HEK293 (cell line): ENCODE data around the gene CYP4F11.

Experiments used
- CTCF ChIA-PET: fragments of 350-600 bp; formaldehyde crosslinking; extraction: SDS; loops from one replicate; lab custom pipeline; 2021; ENCODE audit warnings: antibody characterized with exemption; lab: Yijun Ruan, JAX
- POLR2A ChIA-PET: fragments of 300-600 bp; formaldehyde crosslinking; extraction: SDS; loops from one replicate; lab custom pipeline; 2020; ENCODE audit warnings: antibody characterized with exemption, inconsistent platforms; lab: Yijun Ruan, JAX
- H3K27ac ChIP-seq: fragments of 200-500 bp; sonication (Bioruptor generic); 2 replicates; pipeline ENCODE4 v1.5.1; 2014; ENCODE audit warnings: low read depth, low read length, control low read depth, inconsistent platforms; ENCODE audit errors: extremely low read depth
- H3K36me3 ChIP-seq, 2 experiments: fragments of 200-500 bp in 1 of 2; sonication (Bioruptor generic) in 1 of 2; 1 replicate in 1 of 2; 2 replicates in 1 of 2; pipeline ENCODE4 v1.5.1; 2014 to 2017; ENCODE audit warnings: inconsistent platforms in 2 of 2, low read length in 2 of 2; ENCODE audit not compliant: control insufficient read depth in 2 of 2, insufficient read depth in 1 of 2
- H3K4me1 ChIP-seq: fragments of 200-500 bp; sonication (Bioruptor generic); 2 replicates; pipeline ENCODE4 v1.5.1; 2014; ENCODE audit warnings: mild to moderate bottlenecking, low read length, inconsistent platforms; ENCODE audit not compliant: control insufficient read depth, insufficient read depth
- H3K4me3 ChIP-seq: 2 replicates; pipeline ENCODE4 v1.5.1; 2011; ENCODE audit warnings: low read depth, mild to moderate bottlenecking, control low read depth, low read length, moderate library complexity
- H3K9me3 ChIP-seq: fragments of 200-500 bp; sonication (Bioruptor generic); 2 replicates; pipeline ENCODE4 v1.5.1; 2014; ENCODE audit warnings: low read depth, low read length, inconsistent platforms; ENCODE audit not compliant: control insufficient read depth, insufficient read depth
- EGR2 ChIP-seq: fragments of 450-650 bp; formaldehyde crosslinking; IDR thresholded peaks from 2 replicates; pipeline ENCODE4 v1.5.1; 2016; ENCODE audit warnings: low read depth, missing biosample characterization, missing genetic modification characterization
- HIC1 ChIP-seq: fragments of 450-650 bp; formaldehyde crosslinking; IDR thresholded peaks from 2 replicates; pipeline ENCODE4 v1.5.1; 2016; ENCODE audit warnings: missing biosample characterization, missing genetic modification characterization
- HOXC10 ChIP-seq: sonication (generic); formaldehyde crosslinking; IDR thresholded peaks from 2 replicates; pipeline ENCODE4 v1.8.1; 2023; ENCODE audit warnings: mild to moderate bottlenecking, missing genetic modification reagents
- KLF8 ChIP-seq: fragments of 450-650 bp; formaldehyde crosslinking; IDR thresholded peaks from 2 replicates; pipeline ENCODE4 v1.5.1; 2016; ENCODE audit warnings: missing biosample characterization, missing genetic modification characterization
- PBX3 ChIP-seq: sonication (generic); formaldehyde crosslinking; IDR thresholded peaks from 2 replicates; pipeline ENCODE4 v1.8.1; 2022; ENCODE audit warnings: mild to moderate bottlenecking, moderate library complexity, missing genetic modification reagents
- RBAK ChIP-seq: fragments of 450-650 bp; formaldehyde crosslinking; IDR thresholded peaks from 2 replicates; pipeline ENCODE4 v1.5.1; 2016; ENCODE audit warnings: missing biosample characterization, missing genetic modification characterization
- SETDB1 ChIP-seq: IDR thresholded peaks from one replicate; pipeline ENCODE4 v1.6.1; 2017; ENCODE audit warnings: mild to moderate bottlenecking, low read length, moderate library complexity, mixed read lengths; ENCODE audit not compliant: insufficient read length
- SP2 ChIP-seq: fragments of 450-650 bp; formaldehyde crosslinking; IDR thresholded peaks from 2 replicates; pipeline ENCODE4 v1.5.1; 2016; ENCODE audit warnings: missing biosample characterization, missing genetic modification characterization
- TSHZ1 ChIP-seq: fragments of 450-650 bp; formaldehyde crosslinking; IDR thresholded peaks from 2 replicates; pipeline ENCODE4 v1.5.1; 2016; ENCODE audit warnings: missing biosample characterization, missing genetic modification characterization, borderline replicate concordance
- ZBTB20 ChIP-seq: fragments of 450-650 bp; formaldehyde crosslinking; IDR thresholded peaks from 2 replicates; pipeline ENCODE4 v1.5.1; 2016; ENCODE audit warnings: missing biosample characterization, missing genetic modification characterization
- ZBTB26 ChIP-seq: fragments of 450-650 bp; formaldehyde crosslinking; optimal IDR thresholded peaks from 2 replicates; pipeline ENCODE3; 2016; ENCODE audit warnings: missing biosample characterization, mild to moderate bottlenecking, missing genetic modification characterization
- ZBTB6 ChIP-seq: fragments of 450-650 bp; formaldehyde crosslinking; IDR thresholded peaks from 2 replicates; pipeline ENCODE4 v1.5.1; 2017; ENCODE audit warnings: missing biosample characterization, missing genetic modification characterization
- ZNF146 ChIP-seq: fragments of 450-650 bp; formaldehyde crosslinking; IDR thresholded peaks from 2 replicates; pipeline ENCODE4 v1.5.1; 2016; ENCODE audit warnings: missing biosample characterization, missing genetic modification characterization
- ZNF514 ChIP-seq: fragments of 450-650 bp; formaldehyde crosslinking; IDR thresholded peaks from 2 replicates; pipeline ENCODE4 v1.5.1; 2016; ENCODE audit warnings: missing biosample characterization, missing genetic modification characterization
- ZNF560 ChIP-seq: fragments of 450-650 bp; formaldehyde crosslinking; IDR thresholded peaks from 2 replicates; pipeline ENCODE4 v1.5.1; 2017; ENCODE audit warnings: missing biosample characterization, missing genetic modification characterization, borderline replicate concordance
- ZNF776 ChIP-seq: fragments of 450-650 bp; formaldehyde crosslinking; IDR thresholded peaks from 2 replicates; pipeline ENCODE4 v1.5.0; 2017; ENCODE audit warnings: missing biosample characterization, missing genetic modification characterization, borderline replicate concordance

CYP4F11 gene

GRCh38 chr19:15945301-15945700 is 11.0 kb upstream of the CYP4F11 start (continued):
- TF ChIP-seq TSHZ1 (tag by site-specific recombination) (no peak), ZBTB20 (no peak), RBAK (tag by site-specific recombination) (no peak)

GRCh38 chr19:15944401-15944800 is 10.1 kb upstream of the CYP4F11 start:
- TF ChIP-seq ZNF776 (no peak), SETDB1 (peak; percentile 46)
- H3K4me3 ChIP-seq = no peak overlapping the region
- no peak overlapping the region for H3K27ac ChIP-seq
- ChIA-PET CTCF (no interaction called here), POLR2A (no interaction called here)
- no peaks in the 10 kb centered on the region for H3K36me3 ChIP-seq
- no peaks in the 10 kb centered on the region for H3K9me3 ChIP-seq
- H3K4me1 ChIP-seq = no peaks in the 10 kb centered on the region

- H3K27ac ChIP-seq = no peak overlapping the region
- H3K4me3 ChIP-seq = no peak overlapping the region
- no peaks in the 10 kb centered on the region for H3K36me3 ChIP-seq
- CTCF ChIA-PET = no interaction called here
- POLR2A ChIA-PET = no interaction called here
- no peaks in the 10 kb centered on the region for H3K4me1 ChIP-seq
- TF ChIP-seq PBX3 (CRISPR knock-in tag) (no peak), EGR2 (tag by site-specific recombination) (no peak), HIC1 (no peak), ZBTB6 (tag by site-specific recombination) (no peak), ZNF146 (tag by site-specific recombination) (no peak), SP2 (tag by site-specific recombination) (no peak), ZBTB26 (tag by site-specific recombination) (no peak), ZNF514 (tag by site-specific recombination) (no peak), ZNF560 (tag by site-specific recombination) (no peak), KLF8 (tag by site-specific recombination) (no peak), HOXC10 (CRISPR knock-in tag) (no peak)
- H3K9me3 ChIP-seq = no peaks in the 10 kb centered on the region
Observed at GRCh38 chr19:15937771-15938170, 3.4 kb upstream of the CYP4F11 start.
